HepG2 (cell line): Measurements from ENCODE around the gene UNC119B. TPM values are rescaled to one million over a fixed set of nuclear protein-coding genes. Genes with fewer than 3 reads are reported as not detected.

Source experiments
- AKNA ChIP-seq: sonication (generic); formaldehyde crosslinking; IDR thresholded peaks from 2 replicates; pipeline ENCODE4 v1.4.0; 2020; ENCODE audit warnings: missing genetic modification reagents, borderline replicate concordance
- ATF7 ChIP-seq, 2 experiments: fragments of 450-650 bp in 1 of 2; sonication (generic) in 1 of 2; formaldehyde crosslinking in 1 of 2; IDR thresholded peaks; 2 replicates each; pipeline versions ENCODE4 v1.4.0 to v1.6.1; 2016 to 2020; ENCODE audit warnings: antibody characterized with exemption in 1 of 2, mild to moderate bottlenecking in 1 of 2, missing genetic modification reagents in 1 of 2
- CSRNP2 ChIP-seq: sonication (generic); formaldehyde crosslinking; conservative IDR thresholded peaks from 2 replicates; pipeline ENCODE4 v1.8.0; 2022; ENCODE audit warnings: low read depth, missing genetic modification reagents
- KMT2A ChIP-seq: sonication (generic); formaldehyde crosslinking; IDR thresholded peaks from 2 replicates; pipeline ENCODE4 v1.4.0; 2020; ENCODE audit warnings: missing genetic modification reagents
- MED1 ChIP-seq: sonication (generic); formaldehyde crosslinking; IDR thresholded peaks from 2 replicates; pipeline ENCODE4 v1.4.0; 2020; ENCODE audit warnings: missing genetic modification reagents
- MIXL1 ChIP-seq: IDR thresholded peaks from 2 replicates; pipeline ENCODE4 v1.6.1; 2016
- NFIB ChIP-seq: sonication (generic); formaldehyde crosslinking; IDR thresholded peaks from 2 replicates; pipeline ENCODE4 v1.9.0; 2021; ENCODE audit warnings: missing genetic modification reagents, mild to moderate bottlenecking, borderline replicate concordance
- SALL2 ChIP-seq: sonication (generic); formaldehyde crosslinking; IDR thresholded peaks from 2 replicates; pipeline ENCODE4 v1.8.1; 2023; ENCODE audit warnings: mild to moderate bottlenecking, missing genetic modification reagents, inconsistent platforms
- SOX6 ChIP-seq, 2 experiments: fragments of 450-650 bp in 1 of 2; sonication (generic) in 1 of 2; formaldehyde crosslinking in 1 of 2; IDR thresholded peaks; 2 replicates each; pipeline versions ENCODE4 v1.4.0 to v1.6.1; 2017 to 2020; ENCODE audit warnings: antibody characterized with exemption in 1 of 2, mild to moderate bottlenecking in 1 of 2, missing genetic modification reagents in 1 of 2
- SPEN ChIP-seq: sonication (generic); formaldehyde crosslinking; IDR thresholded peaks from 2 replicates; pipeline ENCODE4 v1.5.1; 2020; ENCODE audit warnings: low read depth, mild to moderate bottlenecking, missing genetic modification reagents
- TBL1XR1 ChIP-seq: fragments of 150-350 bp; IDR thresholded peaks from 2 replicates; pipeline ENCODE4 v1.6.1; 2014; ENCODE audit warnings: borderline replicate concordance, low read length; ENCODE audit not compliant: partially characterized antibody
- THRA ChIP-seq: sonication (generic); formaldehyde crosslinking; IDR thresholded peaks from 2 replicates; pipeline ENCODE4 v1.4.0; 2020; ENCODE audit warnings: missing genetic modification reagents, borderline replicate concordance
- ZBED4 ChIP-seq: sonication (generic); formaldehyde crosslinking; IDR thresholded peaks from 2 replicates; pipeline ENCODE4 v1.4.0; 2020; ENCODE audit warnings: missing genetic modification reagents, borderline replicate concordance
- ZSCAN12 ChIP-seq: sonication (generic); formaldehyde crosslinking; IDR thresholded peaks from 2 replicates; pipeline ENCODE4 v1.9.0; 2021; ENCODE audit warnings: mild to moderate bottlenecking, missing genetic modification reagents
- ZSCAN29 ChIP-seq: sonication (generic); formaldehyde crosslinking; conservative IDR thresholded peaks from 2 replicates; pipeline ENCODE4 v1.4.0; 2020; ENCODE audit warnings: mild to moderate bottlenecking, missing genetic modification reagents
- polyA plus RNA-seq, 8 experiments: library from polyadenylated mRNA; depleted of rRNA in 3 of 8; stranded (reverse) in 7 of 8; unstranded in 1 of 8; fragments of >200 nt; fragmentation: Illumina TruSeq in 4 of 8; extraction: Trizol in 4 of 8; gene quantifications; 2 replicates each; pipeline versions ENCODE4 v1.2.1 to v1.2.3, GENCODE V29; 2011 to 2016; ENCODE audit warnings: low read depth in 4 of 8, missing spikeins in 1 of 8, mixed read lengths in 1 of 8; ENCODE audit not compliant: insufficient read depth in 1 of 8
- total RNA-seq, 5 experiments: library from RNA; depleted of rRNA; stranded (reverse); fragments of >200 nt; fragmentation: Illumina TruSeq; extraction: Trizol; gene quantifications; 2 replicates each; pipeline ENCODE4 v1.2.3, GENCODE V29; 2016; ENCODE audit warnings: low read depth in 1 of 5

The UNC119B gene
- total and polyA plus RNA-seq, 2 of the 13 experiments (the other 11 are each of a cell fraction or from before 2014, with no cell fraction given) = 19.6 to 19.7 TPM

DNA sequence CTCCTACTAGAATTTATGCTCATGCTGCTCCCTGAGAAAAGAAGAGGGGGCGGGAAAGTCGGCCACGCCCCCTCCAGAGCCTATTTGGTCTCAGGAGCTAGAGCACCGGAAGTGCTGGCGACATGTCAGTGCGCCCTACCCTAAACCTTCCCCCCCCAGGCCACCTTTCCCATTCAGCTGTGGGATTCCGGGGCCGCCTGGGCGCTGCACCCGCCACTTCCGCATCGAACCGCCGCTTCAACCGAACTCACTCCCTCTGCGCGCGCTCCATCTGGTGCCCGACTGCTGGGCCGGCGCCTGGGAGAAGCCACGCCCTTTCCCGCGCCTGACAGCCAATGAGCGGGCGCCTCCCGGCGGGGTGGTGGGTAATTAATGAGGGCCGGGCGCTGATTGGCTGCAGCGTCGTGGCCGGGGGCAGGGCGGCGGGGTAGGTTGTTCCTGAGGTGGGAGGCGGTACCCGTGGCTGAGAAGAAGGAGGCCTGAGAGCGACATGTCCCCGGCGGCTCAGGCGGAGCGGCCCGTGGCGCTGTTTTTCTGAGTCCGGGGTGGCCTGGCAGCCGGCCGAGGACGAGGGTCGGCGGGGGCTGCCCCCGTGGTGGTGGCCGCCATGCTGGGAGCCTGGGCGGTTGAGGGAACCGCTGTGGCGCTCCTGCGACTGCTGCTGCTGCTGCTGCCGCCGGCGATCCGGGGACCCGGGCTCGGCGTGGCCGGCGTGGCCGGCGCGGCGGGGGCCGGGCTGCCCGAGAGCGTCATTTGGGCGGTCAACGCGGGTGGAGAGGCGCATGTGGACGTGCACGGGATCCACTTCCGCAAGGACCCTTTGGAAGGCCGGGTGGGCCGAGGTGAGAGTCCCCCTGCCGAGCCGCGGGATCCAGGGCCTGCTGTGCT is 23.3 kb upstream of the UNC119B start, which contains the start of gene MLEC (continued):
- TF ChIP-seq AKNA (peak; percentile 18; the same call in 1 of the 2 replicates), ATF7 (IDR thresholded peaks at IDR 0.05) (no peak), ATF7 (CRISPR knock-in tag; IDR thresholded peaks at IDR 0.05) (no peak), SOX6 (IDR thresholded peaks at IDR 0.05) (no peak), SOX6 (CRISPR knock-in tag; IDR thresholded peaks at IDR 0.05) (peak; percentile 68), SPEN (CRISPR knock-in tag) (peak; percentile 79), NFIB (no peak), TBL1XR1 (peak; percentile 51), KMT2A (CRISPR knock-in tag) (peak; percentile 79), ZSCAN12 (CRISPR knock-in tag) (peak; percentile 50; the same call in 1 of the 2 replicates), MIXL1 (CRISPR knock-in tag) (peak; percentile 93), MED1 (peak; percentile 72), THRA (CRISPR knock-in tag) (no peak; the same call in 1 of the 2 replicates), CSRNP2 (CRISPR knock-in tag) (no peak), ZBED4 (CRISPR knock-in tag) (no peak), ZSCAN29 (CRISPR knock-in tag) (no peak), SALL2 (CRISPR knock-in tag) (peak; percentile 74; the same call in 1 of the 2 replicates)
